HepG2 (cell line): ENCODE measurements around the gene ASPRV1. TPM values are rescaled to one million over a fixed set of nuclear protein-coding genes. Genes with fewer than 3 reads are reported as not detected.
A peak's percentile ranks its signal among the peaks of the same experiment; 100 is the strongest.

Experiments used
- ARHGAP35 ChIP-seq: sonication (generic); formaldehyde crosslinking; IDR thresholded peaks from 2 replicates; pipeline ENCODE4 v1.9.0; 2022; ENCODE audit warnings: mild to moderate bottlenecking, inconsistent platforms, moderate library complexity, missing genetic modification reagents, borderline replicate concordance
- FIP1L1 ChIP-seq: fragments of 200-400 bp; formaldehyde crosslinking; IDR thresholded peaks from 2 replicates; pipeline ENCODE4 v1.6.1; 2018; ENCODE audit warnings: low read depth, mild to moderate bottlenecking, low read length, moderate library complexity, borderline replicate concordance; ENCODE audit not compliant: insufficient read depth
- GABPB1 ChIP-seq: IDR thresholded peaks from 2 replicates; pipeline ENCODE4 v1.6.1; 2016; ENCODE audit warnings: mild to moderate bottlenecking, missing genetic modification reagents, moderate library complexity, missing compliant biosample characterization
- KIAA2018 ChIP-seq: sonication (generic); formaldehyde crosslinking; IDR thresholded peaks from 2 replicates; pipeline ENCODE4 v1.5.0; 2020; ENCODE audit warnings: mild to moderate bottlenecking, missing genetic modification reagents, borderline replicate concordance
- KLF15 ChIP-seq: sonication (generic); formaldehyde crosslinking; IDR thresholded peaks from 2 replicates; pipeline ENCODE4 v1.8.1; 2023; ENCODE audit warnings: borderline replicate concordance, mild to moderate bottlenecking, inconsistent platforms, missing genetic modification reagents, mixed read lengths
- KMT2A ChIP-seq: sonication (generic); formaldehyde crosslinking; IDR thresholded peaks from 2 replicates; pipeline ENCODE4 v1.4.0; 2020; ENCODE audit warnings: missing genetic modification reagents
- RELA ChIP-seq: sonication (generic); formaldehyde crosslinking; IDR thresholded peaks from 2 replicates; pipeline ENCODE4 v1.4.0; 2020; ENCODE audit warnings: missing genetic modification reagents
- RFXANK ChIP-seq: IDR thresholded peaks from 2 replicates; pipeline ENCODE4 v1.6.1; 2016
- SETDB1 ChIP-seq: sonication (generic); formaldehyde crosslinking; IDR thresholded peaks from 2 replicates; pipeline ENCODE4 v1.5.1; 2020; ENCODE audit warnings: missing genetic modification reagents, mild to moderate bottlenecking, borderline replicate concordance
- SIX1 ChIP-seq: sonication (generic); formaldehyde crosslinking; IDR thresholded peaks from 2 replicates; pipeline ENCODE4 v1.4.0; 2020; ENCODE audit warnings: missing genetic modification reagents, borderline replicate concordance
- SP2 ChIP-seq: sonication (generic); formaldehyde crosslinking; IDR thresholded peaks from 2 replicates; pipeline ENCODE4 v1.5.1; 2020; ENCODE audit warnings: mild to moderate bottlenecking, missing genetic modification reagents
- TARDBP ChIP-seq: sonication (generic); formaldehyde crosslinking; IDR thresholded peaks from 2 replicates; pipeline ENCODE4 v1.8.0; 2022; ENCODE audit warnings: mild to moderate bottlenecking, missing genetic modification reagents
- ZBTB2 ChIP-seq: sonication (generic); formaldehyde crosslinking; IDR thresholded peaks from 2 replicates; pipeline ENCODE4 v1.8.0; 2022; ENCODE audit warnings: low read depth, missing genetic modification reagents
- ZBTB38 ChIP-seq: sonication (generic); formaldehyde crosslinking; IDR thresholded peaks from 2 replicates; pipeline ENCODE4 v1.5.1; 2020; ENCODE audit warnings: mild to moderate bottlenecking, missing genetic modification reagents
- ZNF260 ChIP-seq: sonication (generic); formaldehyde crosslinking; IDR thresholded peaks from 2 replicates; pipeline ENCODE4 v1.4.0; 2020; ENCODE audit warnings: missing genetic modification reagents, low read depth, mild to moderate bottlenecking, borderline replicate concordance
- ZNF333 ChIP-seq: sonication (generic); formaldehyde crosslinking; IDR thresholded peaks from 2 replicates; pipeline ENCODE4 v1.4.0; 2020; ENCODE audit warnings: mild to moderate bottlenecking, missing genetic modification reagents, borderline replicate concordance
- ZSCAN31 ChIP-seq: sonication (generic); formaldehyde crosslinking; IDR thresholded peaks from 2 replicates; pipeline ENCODE4 v1.5.0; 2020; ENCODE audit warnings: low read depth, mild to moderate bottlenecking, missing genetic modification reagents
- polyA plus RNA-seq, 8 experiments: library from polyadenylated mRNA; depleted of rRNA in 3 of 8; stranded (reverse) in 7 of 8; unstranded in 1 of 8; fragments of >200 nt; fragmentation: Illumina TruSeq in 4 of 8; extraction: Trizol in 4 of 8; gene quantifications; 2 replicates each; pipeline versions ENCODE4 v1.2.1 to v1.2.3, GENCODE V29; 2011 to 2016; ENCODE audit warnings: low read depth in 4 of 8, missing spikeins in 1 of 8, mixed read lengths in 1 of 8; ENCODE audit not compliant: insufficient read depth in 1 of 8
- total RNA-seq, 5 experiments: library from RNA; depleted of rRNA; stranded (reverse); fragments of >200 nt; fragmentation: Illumina TruSeq; extraction: Trizol; gene quantifications; 2 replicates each; pipeline ENCODE4 v1.2.3, GENCODE V29; 2016; ENCODE audit warnings: low read depth in 1 of 5

ASPRV1 gene
- total and polyA plus RNA-seq, 2 of the 13 experiments (the other 11 are each of a cell fraction or from before 2014, with no cell fraction given) = 0.40 to 0.48 TPM

DNA sequence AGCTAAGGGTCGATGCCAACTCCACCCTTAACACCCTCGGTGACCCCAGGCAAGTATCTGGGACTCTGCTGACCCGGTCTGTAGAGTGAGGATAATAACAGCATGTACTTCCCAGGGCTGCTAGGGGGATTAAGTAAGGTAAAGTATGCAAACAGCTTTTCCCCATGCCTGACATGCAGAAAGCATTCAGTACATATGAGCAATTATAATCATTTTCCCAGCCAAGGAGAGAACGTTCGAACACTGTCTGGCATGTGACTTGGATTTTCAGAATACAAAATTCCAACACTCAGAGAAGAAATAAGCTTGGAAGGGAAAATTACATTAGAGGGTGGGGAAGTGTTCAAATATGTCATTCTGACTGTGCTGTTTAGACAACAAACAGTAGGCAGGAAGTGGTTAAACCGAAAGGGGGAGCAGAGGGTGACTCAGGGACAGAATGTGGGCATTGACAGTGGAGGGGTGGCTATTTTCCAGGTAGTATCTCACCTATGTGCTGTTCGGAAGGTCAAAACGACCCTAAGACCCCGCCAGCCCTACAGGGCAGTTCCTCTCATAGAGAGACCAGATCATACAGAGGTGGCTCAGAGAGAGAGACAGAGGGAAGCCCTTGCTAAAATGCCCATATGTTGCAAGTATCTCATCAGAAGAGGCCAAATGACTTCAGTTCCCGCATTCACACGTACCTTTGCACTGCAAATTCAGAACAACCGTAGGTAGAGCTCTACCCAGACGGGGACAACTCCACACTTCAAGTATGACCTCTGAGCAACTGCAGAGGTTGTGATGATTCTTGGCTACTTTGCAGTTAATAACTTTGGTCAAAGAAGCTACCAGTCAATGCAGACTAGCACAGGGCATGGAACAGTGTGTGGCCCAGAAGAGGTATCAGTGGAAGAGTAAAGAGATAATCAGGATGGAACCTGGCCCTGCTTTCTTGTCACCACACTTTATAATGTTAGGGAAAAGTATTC is 14.8 kb downstream of the ASPRV1 start (continued):
- TF ChIP-seq SETDB1 (CRISPR knock-in tag) = no peak
- no peak for TF ChIP-seq ARHGAP35
- no peak for TF ChIP-seq KIAA2018 (CRISPR knock-in tag)
- no peak for TF ChIP-seq KLF15 (CRISPR knock-in tag)
- TF ChIP-seq FIP1L1 = no peak
- no peak for TF ChIP-seq ZBTB38
- no peak; the same call in 1 of the 2 replicates for TF ChIP-seq GABPB1 (CRISPR knock-in tag)
- no peak for TF ChIP-seq RELA (CRISPR knock-in tag)
- TF ChIP-seq RFXANK (CRISPR knock-in tag) = no peak
- no peak for TF ChIP-seq SIX1 (CRISPR knock-in tag)
- peak; percentile 67; the same call in 1 of the 2 replicates for TF ChIP-seq ZSCAN31 (CRISPR knock-in tag)
- TF ChIP-seq ZNF333 (CRISPR knock-in tag) = no peak
- no peak for TF ChIP-seq SP2
- no peak for TF ChIP-seq KMT2A (CRISPR knock-in tag)
- no peak for TF ChIP-seq ZBTB2
- TF ChIP-seq ZNF260 (CRISPR knock-in tag) = no peak
- TF ChIP-seq TARDBP (CRISPR knock-in tag) = peak; percentile 58
